ENCODE data around the gene PDHB.

Gene PDHB

GRCh38 chr3:58429657-58430056 is 4.0 kb downstream of the PDHB start:
- TF ChIP-seq CTCF (IDR thresholded peaks at IDR 0.05): no peak

GRCh38 chr3:58427661-58428361 is 5.8 kb downstream of the PDHB start:
- no peak for TF ChIP-seq CTCF (IDR thresholded peaks at IDR 0.05)

GRCh38 chr3:58425782-58426181 is 7.8 kb downstream of the PDHB start:
- TF ChIP-seq CTCF (IDR thresholded peaks at IDR 0.05): no peak

- TF ChIP-seq CTCF (IDR thresholded peaks at IDR 0.05): no peak
Measured at GRCh38 chr3:58424613-58425012, 9.0 kb downstream of the PDHB start.

- TF ChIP-seq CTCF (IDR thresholded peaks at IDR 0.05): no peak
Measured at GRCh38 chr3:58422756-58423325, 10.8 kb downstream of the PDHB start.

GRCh38 chr3:58421004-58421403 is 12.6 kb downstream of the PDHB start:
- no peak for TF ChIP-seq CTCF (IDR thresholded peaks at IDR 0.05)

GRCh38 chr3:58419780-58420507 is 13.7 kb downstream of the PDHB start:
- TF ChIP-seq CTCF (IDR thresholded peaks at IDR 0.05): no peak

Data from LNCAP (cell line).